GM10266 (cell line): ENCODE measurements around the gene NDRG3.

ENCODE experiments used
- DNase-seq: peaks from one replicate; pipeline ENCODE4 v3.0.0; 2012; ENCODE audit errors: extremely low spot score
- CTCF ChIP-seq: IDR thresholded peaks from 2 replicates; pipeline ENCODE4 v1.5.1; 2012; ENCODE audit warnings: mild to moderate bottlenecking, low read depth; ENCODE audit not compliant: control insufficient read depth, insufficient read depth; ENCODE audit errors: missing control alignments

The NDRG3 gene

GRCh38 chr20:36744243-36744642 lies 1.6 kb downstream of the NDRG3 start:
- no peak for TF ChIP-seq CTCF
- DNase-seq = no peak

GRCh38 chr20:36742558-36742957 lies 3.3 kb downstream of the NDRG3 start:
- DNase-seq = no peak
- no peak for TF ChIP-seq CTCF

GRCh38 chr20:36741072-36741471 lies 4.8 kb downstream of the NDRG3 start:
- TF ChIP-seq CTCF = no peak
- DNase-seq = no peak

- TF ChIP-seq CTCF = no peak
- DNase-seq = no peak
Measured at GRCh38 chr20:36737183-36737499, 8.7 kb downstream of the NDRG3 start.

GRCh38 chr20:36736451-36737182 lies 9.3 kb downstream of the NDRG3 start:
- DNase-seq = no peak
- no peak for TF ChIP-seq CTCF

- no peak for DNase-seq
- no peak for TF ChIP-seq CTCF
Measured at GRCh38 chr20:36732456-36732855, 13.4 kb downstream of the NDRG3 start.

GRCh38 chr20:36728986-36729385 lies 16.9 kb downstream of the NDRG3 start:
- TF ChIP-seq CTCF = no peak
- DNase-seq = peak; percentile 18
